HepG2 (cell line): ENCODE measurements around the gene RBCK1. TPM values are rescaled to one million over a fixed set of nuclear protein-coding genes. Genes with fewer than 3 reads are reported as not detected.

Experiments used
- ARID2 ChIP-seq: sonication (generic); formaldehyde crosslinking; IDR thresholded peaks from 2 replicates; pipeline ENCODE4 v1.8.1; 2022; ENCODE audit warnings: mild to moderate bottlenecking, missing genetic modification reagents, borderline replicate concordance
- CBX2 ChIP-seq, 2 experiments: fragments of 200-600 bp in 1 of 2; sonication (generic); formaldehyde crosslinking in 1 of 2; IDR thresholded peaks; 2 replicates each; pipeline versions ENCODE4 v1.7.0 to v1.8.1; 2018 to 2022; ENCODE audit warnings: low read depth in 2 of 2, low read length in 1 of 2, mild to moderate bottlenecking in 1 of 2, missing genetic modification reagents in 1 of 2
- CENPBD1 ChIP-seq: sonication (generic); formaldehyde crosslinking; IDR thresholded peaks from 2 replicates; pipeline ENCODE4 v1.8.0; 2022; ENCODE audit warnings: missing genetic modification reagents, low read depth, mild to moderate bottlenecking, borderline replicate concordance
- ELF3 ChIP-seq: IDR thresholded peaks from 2 replicates; pipeline ENCODE4 v1.6.1; 2016; ENCODE audit warnings: missing genetic modification reagents, missing compliant biosample characterization
- FOSL1 ChIP-seq: sonication (generic); formaldehyde crosslinking; IDR thresholded peaks from 2 replicates; pipeline ENCODE4 v1.9.0; 2021; ENCODE audit warnings: missing genetic modification reagents, borderline replicate concordance
- GABPA ChIP-seq, 2 experiments: IDR thresholded peaks; 2 replicates each; pipeline ENCODE4 v1.6.1; 2011 to 2016; ENCODE audit warnings: low read depth in 2 of 2, low read length in 1 of 2, missing biosample characterization in 1 of 2, missing genetic modification characterization in 1 of 2
- GATAD2A ChIP-seq: IDR thresholded peaks from 2 replicates; pipeline ENCODE4 v1.6.1; 2016
- GZF1 ChIP-seq: sonication (generic); formaldehyde crosslinking; IDR thresholded peaks from 2 replicates; pipeline ENCODE4 v1.5.1; 2020; ENCODE audit warnings: mild to moderate bottlenecking, missing genetic modification reagents
- HOXA9 ChIP-seq: sonication (generic); formaldehyde crosslinking; IDR thresholded peaks from 2 replicates; pipeline ENCODE4 v1.8.1; 2022; ENCODE audit warnings: missing genetic modification reagents, mild to moderate bottlenecking, moderate library complexity, borderline replicate concordance
- MIER2 ChIP-seq: IDR thresholded peaks from 2 replicates; pipeline ENCODE4 v1.6.1; 2016; ENCODE audit warnings: missing biosample characterization, missing genetic modification reagents
- NCOA5 ChIP-seq: sonication (generic); formaldehyde crosslinking; IDR thresholded peaks from 2 replicates; pipeline ENCODE4 v1.4.0; 2020; ENCODE audit warnings: missing genetic modification reagents
- NONO ChIP-seq, 2 experiments: fragments of 450-650 bp in 1 of 2; sonication (generic) in 1 of 2; formaldehyde crosslinking in 1 of 2; IDR thresholded peaks in 1 of 2; conservative IDR thresholded peaks in 1 of 2; 2 replicates each; pipeline versions ENCODE4 v1.6.1 to v1.8.0; 2017 to 2022; ENCODE audit warnings: mild to moderate bottlenecking in 1 of 2, missing genetic modification reagents in 1 of 2, moderate library complexity in 1 of 2
- RAD51 ChIP-seq: fragments of 450-650 bp; IDR thresholded peaks from 2 replicates; pipeline ENCODE4 v1.6.1; 2016; ENCODE audit warnings: borderline replicate concordance
- SALL2 ChIP-seq: sonication (generic); formaldehyde crosslinking; IDR thresholded peaks from 2 replicates; pipeline ENCODE4 v1.8.1; 2023; ENCODE audit warnings: mild to moderate bottlenecking, missing genetic modification reagents, inconsistent platforms
- SMARCE1 ChIP-seq: fragments of 450-650 bp; IDR thresholded peaks from 2 replicates; pipeline ENCODE4 v1.6.1; 2017; ENCODE audit warnings: borderline replicate concordance
- THYN1 ChIP-seq: sonication (generic); formaldehyde crosslinking; IDR thresholded peaks from 2 replicates; pipeline ENCODE4 v1.8.1; 2023; ENCODE audit warnings: low read depth, mild to moderate bottlenecking, moderate library complexity, missing genetic modification reagents, borderline replicate concordance
- ZBTB37 ChIP-seq: sonication (generic); formaldehyde crosslinking; IDR thresholded peaks from 2 replicates; pipeline ENCODE4 v1.4.0; 2020; ENCODE audit warnings: mild to moderate bottlenecking, missing genetic modification reagents
- ZNF44 ChIP-seq: sonication (generic); formaldehyde crosslinking; IDR thresholded peaks from 2 replicates; pipeline ENCODE4 v1.5.1; 2020; ENCODE audit warnings: mild to moderate bottlenecking, missing genetic modification reagents
- ZNF503 ChIP-seq: sonication (generic); formaldehyde crosslinking; IDR thresholded peaks from 2 replicates; pipeline ENCODE4 v1.4.0; 2020; ENCODE audit warnings: missing genetic modification reagents
- ZNF724P ChIP-seq: sonication (generic); formaldehyde crosslinking; IDR thresholded peaks from 2 replicates; pipeline ENCODE4 v1.8.0; 2022; ENCODE audit warnings: missing genetic modification reagents, borderline replicate concordance
- polyA plus RNA-seq, 8 experiments: library from polyadenylated mRNA; depleted of rRNA in 3 of 8; stranded (reverse) in 7 of 8; unstranded in 1 of 8; fragments of >200 nt; fragmentation: Illumina TruSeq in 4 of 8; extraction: Trizol in 4 of 8; gene quantifications; 2 replicates each; pipeline versions ENCODE4 v1.2.1 to v1.2.3, GENCODE V29; 2011 to 2016; ENCODE audit warnings: low read depth in 4 of 8, missing spikeins in 1 of 8, mixed read lengths in 1 of 8; ENCODE audit not compliant: insufficient read depth in 1 of 8
- total RNA-seq, 5 experiments: library from RNA; depleted of rRNA; stranded (reverse); fragments of >200 nt; fragmentation: Illumina TruSeq; extraction: Trizol; gene quantifications; 2 replicates each; pipeline ENCODE4 v1.2.3, GENCODE V29; 2016; ENCODE audit warnings: low read depth in 1 of 5
- TF ChIP-seq, protein P1 (sequence below): sonication (generic); formaldehyde crosslinking; IDR thresholded peaks from 2 replicates; pipeline ENCODE4 v1.9.0; 2021; ENCODE audit warnings: missing genetic modification reagents, borderline replicate concordance

RBCK1 gene
- total and polyA plus RNA-seq, 2 of the 13 experiments (the other 11 are each of a cell fraction or from before 2014, with no cell fraction given), result 149 to 215 TPM

GRCh38 chr20:407133-407952 is 756 bp upstream of the RBCK1 start (continued):
- TF ChIP-seq GATAD2A (peak; percentile 57), CBX2 (IDR thresholded peaks at IDR 0.05; ENCODE audit: low read depth, low read length) (no peak), CBX2 (CRISPR knock-in tag; IDR thresholded peaks at IDR 0.05; ENCODE audit: low read depth) (no peak), NCOA5 (0 out of 2 replicates have a peak, but pooled peaks have one; percentile 65), SMARCE1 (no peak), ZNF503 (peak; percentile 38), ZBTB37 (peak; percentile 61; the same call in 1 of the 2 replicates), NONO (IDR thresholded peaks at IDR 0.05) (no peak), NONO (CRISPR knock-in tag; conservative IDR thresholded peaks at IDR 0.05) (peak; percentile 88; the same call in 1 of the 2 replicates), RAD51 (no peak), THYN1 (CRISPR knock-in tag) (peak; percentile 76; the same call in 1 of the 2 replicates), FOSL1 (no peak), ZNF44 (0 out of 2 replicates have a peak, but pooled peaks have one; percentile 22), ARID2 (CRISPR knock-in tag) (peak; percentile 92; the same call in 1 of the 2 replicates), HOXA9 (CRISPR knock-in tag) (no peak), ELF3 (CRISPR knock-in tag) (no peak; the same call in 1 of the 2 replicates), CENPBD1 (CRISPR knock-in tag) (0 out of 2 replicates have a peak, but pooled peaks have one; percentile 95), ZNF724P (CRISPR knock-in tag) (peak; percentile 64), SALL2 (CRISPR knock-in tag) (peak; percentile 87), MIER2 (CRISPR knock-in tag) (peak; percentile 50; the same call in 1 of the 2 replicates), GABPA (IDR thresholded peaks at IDR 0.05; ENCODE audit: low read depth, low read length) (no peak), GABPA (CRISPR knock-in tag; IDR thresholded peaks at IDR 0.05; ENCODE audit: low read depth) (no peak; the same call in 1 of the 2 replicates), GZF1 (0 out of 2 replicates have a peak, but pooled peaks have one; percentile 56)
- TF ChIP-seq, protein P1, sequence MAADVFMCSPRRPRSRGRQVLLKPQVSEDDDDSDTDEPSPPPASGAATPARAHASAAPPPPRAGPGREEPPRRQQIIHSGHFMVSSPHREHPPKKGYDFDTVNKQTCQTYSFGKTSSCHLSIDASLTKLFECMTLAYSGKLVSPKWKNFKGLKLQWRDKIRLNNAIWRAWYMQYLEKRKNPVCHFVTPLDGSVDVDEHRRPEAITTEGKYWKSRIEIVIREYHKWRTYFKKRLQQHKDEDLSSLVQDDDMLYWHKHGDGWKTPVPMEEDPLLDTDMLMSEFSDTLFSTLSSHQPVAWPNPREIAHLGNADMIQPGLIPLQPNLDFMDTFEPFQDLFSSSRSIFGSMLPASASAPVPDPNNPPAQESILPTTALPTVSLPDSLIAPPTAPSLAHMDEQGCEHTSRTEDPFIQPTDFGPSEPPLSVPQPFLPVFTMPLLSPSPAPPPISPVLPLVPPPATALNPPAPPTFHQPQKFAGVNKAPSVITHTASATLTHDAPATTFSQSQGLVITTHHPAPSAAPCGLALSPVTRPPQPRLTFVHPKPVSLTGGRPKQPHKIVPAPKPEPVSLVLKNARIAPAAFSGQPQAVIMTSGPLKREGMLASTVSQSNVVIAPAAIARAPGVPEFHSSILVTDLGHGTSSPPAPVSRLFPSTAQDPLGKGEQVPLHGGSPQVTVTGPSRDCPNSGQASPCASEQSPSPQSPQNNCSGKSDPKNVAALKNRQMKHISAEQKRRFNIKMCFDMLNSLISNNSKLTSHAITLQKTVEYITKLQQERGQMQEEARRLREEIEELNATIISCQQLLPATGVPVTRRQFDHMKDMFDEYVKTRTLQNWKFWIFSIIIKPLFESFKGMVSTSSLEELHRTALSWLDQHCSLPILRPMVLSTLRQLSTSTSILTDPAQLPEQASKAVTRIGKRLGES (CRISPR knock-in tag), result peak; percentile 87; the same call in 1 of the 2 replicates
